Measurements from ENCODE around the gene CDHR3.
"Not testable (repeated sequence)": the region's sequence is repeated elsewhere in the genome, so short reads cannot be mapped to it uniquely, and the experiment has no call there.

Gene CDHR3, protein sequence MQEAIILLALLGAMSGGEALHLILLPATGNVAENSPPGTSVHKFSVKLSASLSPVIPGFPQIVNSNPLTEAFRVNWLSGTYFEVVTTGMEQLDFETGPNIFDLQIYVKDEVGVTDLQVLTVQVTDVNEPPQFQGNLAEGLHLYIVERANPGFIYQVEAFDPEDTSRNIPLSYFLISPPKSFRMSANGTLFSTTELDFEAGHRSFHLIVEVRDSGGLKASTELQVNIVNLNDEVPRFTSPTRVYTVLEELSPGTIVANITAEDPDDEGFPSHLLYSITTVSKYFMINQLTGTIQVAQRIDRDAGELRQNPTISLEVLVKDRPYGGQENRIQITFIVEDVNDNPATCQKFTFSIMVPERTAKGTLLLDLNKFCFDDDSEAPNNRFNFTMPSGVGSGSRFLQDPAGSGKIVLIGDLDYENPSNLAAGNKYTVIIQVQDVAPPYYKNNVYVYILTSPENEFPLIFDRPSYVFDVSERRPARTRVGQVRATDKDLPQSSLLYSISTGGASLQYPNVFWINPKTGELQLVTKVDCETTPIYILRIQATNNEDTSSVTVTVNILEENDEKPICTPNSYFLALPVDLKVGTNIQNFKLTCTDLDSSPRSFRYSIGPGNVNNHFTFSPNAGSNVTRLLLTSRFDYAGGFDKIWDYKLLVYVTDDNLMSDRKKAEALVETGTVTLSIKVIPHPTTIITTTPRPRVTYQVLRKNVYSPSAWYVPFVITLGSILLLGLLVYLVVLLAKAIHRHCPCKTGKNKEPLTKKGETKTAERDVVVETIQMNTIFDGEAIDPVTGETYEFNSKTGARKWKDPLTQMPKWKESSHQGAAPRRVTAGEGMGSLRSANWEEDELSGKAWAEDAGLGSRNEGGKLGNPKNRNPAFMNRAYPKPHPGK

DNA sequence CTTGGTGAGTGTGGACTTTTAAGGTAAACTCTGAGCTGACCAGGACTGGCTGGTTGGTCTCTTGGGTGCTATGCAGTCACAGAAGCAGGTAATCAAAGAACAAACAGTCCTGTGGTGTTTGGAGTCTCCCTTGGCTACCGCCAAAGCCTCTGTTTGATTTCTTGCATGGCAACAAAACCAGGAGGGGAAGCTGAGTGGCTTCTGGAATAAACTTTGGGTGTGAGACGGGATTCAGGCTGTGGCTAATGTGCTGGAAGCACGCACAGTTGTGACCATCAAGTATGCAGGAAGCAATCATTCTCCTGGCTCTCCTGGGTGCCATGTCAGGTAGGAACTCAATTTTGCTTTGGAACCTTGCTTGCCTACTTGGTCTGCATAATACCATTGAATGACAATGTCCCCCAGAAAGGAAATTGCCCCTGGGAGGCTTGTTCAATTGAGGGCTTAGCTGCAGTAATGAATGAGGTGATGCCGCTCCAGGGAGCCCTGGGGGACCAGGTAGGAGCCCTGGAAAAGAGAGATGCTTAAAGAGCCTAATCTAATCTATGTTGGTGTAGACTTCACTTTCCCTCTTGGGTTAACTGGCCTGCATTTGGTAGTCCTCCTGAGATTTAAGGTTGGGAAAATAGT lies at the start of gene CDHR3:
TSS of gene CDHR3 (plus strand) at position 227 of the 630 bp plus-strand sequence. CDS start at position 282, 55 bp downstream.
- peak; percentile 89 for DNase-seq

DNA sequence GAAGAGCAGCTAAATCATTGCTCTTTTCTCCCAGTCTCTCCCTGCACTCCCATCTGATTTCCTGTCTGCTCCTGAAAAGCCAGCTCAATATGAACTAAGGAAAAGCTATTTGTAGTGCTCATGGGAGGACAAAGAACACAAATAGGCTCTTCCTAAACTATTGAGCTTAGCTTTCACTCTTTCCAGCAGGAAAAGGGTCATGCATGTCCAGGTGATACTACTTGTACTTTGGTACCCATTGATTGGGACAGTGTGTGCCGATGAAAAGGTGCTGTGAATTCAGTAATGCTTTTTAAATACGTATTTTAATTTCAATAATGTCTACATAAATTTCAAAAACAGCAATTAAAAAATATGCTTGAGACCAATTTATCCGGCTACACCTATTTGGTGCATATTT lies 49.1 kb upstream of the CDHR3 start:
- DNase-seq: no peak

DNA sequence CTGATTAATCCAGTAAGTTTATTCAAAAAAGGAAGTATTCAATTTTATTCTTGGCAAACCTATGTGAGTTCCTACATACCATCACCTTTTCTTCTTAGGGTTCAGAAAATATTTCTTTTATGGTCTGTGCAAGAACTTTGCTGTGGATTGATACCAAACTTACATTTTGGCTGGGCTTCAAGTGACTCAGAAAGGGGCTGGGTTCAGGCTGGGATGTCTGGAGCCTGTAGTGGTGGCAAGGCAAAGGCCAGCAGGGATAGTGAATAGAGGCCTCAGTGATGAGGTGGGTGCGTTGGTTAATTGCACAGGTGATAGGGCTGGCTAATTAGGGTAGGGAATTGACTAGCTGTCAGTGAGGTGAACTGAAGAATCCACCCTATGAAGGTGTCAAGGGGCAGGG lies 46.5 kb upstream of the CDHR3 start:
- no peak for DNase-seq

DNA sequence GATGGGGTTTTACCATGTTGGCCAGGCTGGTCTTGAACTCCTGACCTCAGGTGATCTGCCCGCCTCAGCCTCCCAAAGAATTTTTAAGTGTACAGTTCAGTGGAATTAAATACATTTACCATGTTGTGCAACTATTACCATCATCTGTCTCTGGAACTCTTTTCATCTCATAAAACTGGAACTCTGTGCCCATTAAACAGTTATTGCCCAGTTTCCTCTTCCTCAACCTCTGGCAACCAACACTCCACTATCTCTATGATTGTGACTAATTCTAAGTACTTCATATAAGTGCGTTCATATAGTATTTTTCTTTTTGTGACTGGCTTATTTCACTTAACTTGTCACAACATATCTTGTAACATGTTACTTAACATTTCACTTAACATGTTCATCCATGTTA lies 45.4 kb upstream of the CDHR3 start:
- DNase-seq: no peak

DNA sequence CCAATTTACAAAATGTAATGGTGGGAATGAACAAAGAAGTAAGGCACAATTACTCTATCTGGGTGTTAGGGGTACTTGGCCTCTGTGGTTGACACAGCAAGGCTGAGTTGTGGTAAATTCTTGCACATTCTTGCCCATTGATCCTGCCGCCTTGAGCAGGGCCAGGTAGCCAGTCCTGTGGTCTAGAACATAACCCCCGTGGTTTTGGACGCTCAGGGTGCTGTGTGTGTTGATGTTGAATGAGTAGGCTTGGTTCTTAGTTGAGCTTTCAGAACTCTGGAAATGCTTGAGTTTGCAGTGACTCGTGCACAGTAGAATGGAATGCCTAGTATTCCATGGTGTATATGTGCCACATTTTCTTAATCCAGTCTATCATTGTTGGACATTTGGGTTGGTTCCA lies 42.3 kb upstream of the CDHR3 start:
- no peak for DNase-seq

DNA sequence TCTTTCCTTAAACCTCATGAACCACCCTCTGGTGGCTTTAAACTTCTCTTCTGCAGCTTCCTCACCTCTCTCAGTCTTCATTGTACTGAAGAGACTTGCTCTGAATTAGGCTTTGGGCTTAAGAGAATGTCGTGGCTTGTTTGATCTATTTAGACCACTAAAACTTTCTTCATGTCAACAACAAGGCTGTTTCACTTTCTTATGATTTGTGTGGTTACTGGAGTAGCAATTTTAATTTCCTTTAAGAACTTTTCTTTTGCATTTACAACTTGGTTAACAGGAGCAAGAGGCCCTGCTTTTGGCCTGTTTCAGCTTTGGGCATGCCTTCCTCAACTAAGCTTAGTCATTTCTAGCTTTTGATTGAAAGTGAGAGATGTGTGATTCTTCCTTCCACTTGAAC lies 38.1 kb upstream of the CDHR3 start:
- DNase-seq: no peak

DNA sequence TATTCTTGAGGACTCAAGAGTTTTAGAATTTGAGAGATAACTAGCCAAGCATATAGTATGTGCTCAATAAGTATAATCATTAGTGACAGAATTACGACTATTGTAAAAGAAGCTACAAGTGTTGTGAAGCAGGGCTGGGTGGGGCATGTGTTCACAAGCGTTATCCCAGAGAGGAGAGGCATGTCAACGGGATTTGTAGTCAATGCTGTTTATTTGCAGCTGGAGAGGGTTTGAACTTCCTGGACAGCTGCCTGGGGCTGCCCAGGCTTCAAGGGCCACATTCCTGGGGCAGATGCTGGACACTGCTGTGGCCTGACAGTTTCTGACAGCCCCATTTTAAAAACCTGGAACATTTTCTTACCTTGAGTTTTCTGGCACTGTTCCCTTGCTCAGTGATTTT lies 36.9 kb upstream of the CDHR3 start:
- DNase-seq: peak; percentile 10

DNA sequence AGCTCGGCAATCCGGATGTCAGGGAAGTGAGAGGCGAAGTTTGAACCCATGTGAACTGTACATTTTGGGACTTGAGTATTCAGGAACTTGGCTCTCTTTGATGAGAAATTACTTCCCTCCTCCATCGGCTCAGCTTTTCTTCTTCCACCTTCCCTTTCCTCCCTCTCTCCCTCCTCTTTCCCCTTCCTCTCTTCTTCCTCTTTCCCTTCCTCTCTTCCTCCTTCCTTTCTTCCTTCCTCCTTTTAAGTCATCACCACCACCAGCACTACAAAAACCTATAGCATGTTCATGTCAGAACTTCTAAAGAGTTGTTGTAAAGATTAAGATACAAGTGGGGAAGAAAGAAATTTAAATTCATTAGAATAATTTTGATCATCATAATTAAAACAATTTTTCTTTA lies 31.9 kb upstream of the CDHR3 start:
- DNase-seq: no peak

DNA sequence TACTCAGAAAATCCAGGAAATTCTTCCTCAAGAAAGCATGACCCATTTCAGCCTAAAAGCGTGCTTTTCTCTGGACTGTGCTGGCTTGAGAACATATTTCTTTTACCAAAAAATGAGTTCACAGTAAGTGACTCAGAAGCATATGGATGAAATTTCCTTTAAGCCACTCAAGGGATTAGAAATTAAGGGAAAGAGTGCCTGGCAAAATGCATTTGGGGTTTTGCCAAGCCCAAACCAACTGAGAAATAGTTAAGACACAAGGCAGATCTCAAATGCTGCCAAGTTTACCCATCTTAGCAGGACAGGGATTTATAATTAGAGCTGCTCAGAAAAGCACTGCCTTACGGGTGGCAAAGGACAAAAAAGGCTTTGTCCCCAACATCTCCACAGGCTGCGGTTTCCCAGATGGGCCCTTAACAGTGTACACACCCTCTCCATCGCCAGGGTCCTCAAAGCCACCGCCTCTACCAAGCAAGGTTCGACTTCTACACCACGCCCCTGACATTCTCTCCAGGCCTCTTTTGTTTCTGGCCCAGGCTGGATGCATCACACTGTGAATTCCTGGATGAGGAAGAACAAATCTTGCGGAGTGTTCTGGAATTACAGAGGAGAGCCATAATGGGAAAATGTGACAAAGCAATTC lies 30.1 kb upstream of the CDHR3 start:
- DNase-seq: no peak

DNA sequence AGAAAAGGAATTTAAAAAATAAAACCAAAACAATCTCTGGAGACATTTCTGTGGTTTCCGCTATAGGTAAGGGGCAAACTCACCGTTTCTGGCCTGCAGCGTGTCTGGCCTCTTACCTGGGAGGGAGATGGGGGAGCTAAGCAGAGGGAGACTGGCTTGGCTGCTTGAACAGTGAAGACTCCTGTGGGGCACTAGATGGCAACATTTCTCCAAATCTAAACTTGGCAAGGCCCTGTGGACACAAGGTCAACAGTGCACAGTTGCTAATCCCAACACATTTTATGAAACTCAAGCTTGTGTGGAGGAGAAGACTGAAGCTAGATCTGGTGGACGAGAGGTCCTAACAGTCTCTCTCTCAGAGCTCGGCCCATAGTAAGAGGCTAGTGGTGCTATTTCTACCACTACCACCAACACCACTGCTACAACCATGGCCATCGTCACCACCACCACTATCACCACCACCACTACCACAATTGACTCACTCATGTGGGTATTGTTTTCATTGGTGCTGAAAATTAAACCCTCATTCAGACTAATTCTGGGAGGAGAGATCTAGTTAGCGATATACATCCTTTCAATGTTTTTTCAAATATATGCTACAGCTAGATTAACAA lies 28.4 kb upstream of the CDHR3 start:
- peak; percentile 98 for DNase-seq

DNA sequence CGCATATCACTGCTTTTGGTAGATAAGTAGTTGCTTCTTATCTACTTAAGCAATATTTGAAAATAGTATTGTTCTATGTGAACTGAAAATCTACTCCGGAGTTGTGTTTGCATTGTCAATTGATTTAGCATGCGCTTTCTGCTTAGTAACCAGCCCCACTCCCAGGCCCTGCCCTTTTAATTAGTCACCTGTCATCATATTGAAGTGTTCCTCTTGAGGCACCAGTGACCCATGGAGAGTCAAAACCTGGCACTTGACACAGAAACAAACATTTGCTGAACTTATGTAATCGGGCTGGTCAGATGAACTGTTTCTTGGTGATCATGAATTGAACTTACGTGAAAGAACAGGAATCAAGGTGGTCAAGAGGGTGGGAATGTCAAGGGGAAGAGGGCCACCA lies 27.8 kb upstream of the CDHR3 start:
- DNase-seq: peak; percentile 99

DNA sequence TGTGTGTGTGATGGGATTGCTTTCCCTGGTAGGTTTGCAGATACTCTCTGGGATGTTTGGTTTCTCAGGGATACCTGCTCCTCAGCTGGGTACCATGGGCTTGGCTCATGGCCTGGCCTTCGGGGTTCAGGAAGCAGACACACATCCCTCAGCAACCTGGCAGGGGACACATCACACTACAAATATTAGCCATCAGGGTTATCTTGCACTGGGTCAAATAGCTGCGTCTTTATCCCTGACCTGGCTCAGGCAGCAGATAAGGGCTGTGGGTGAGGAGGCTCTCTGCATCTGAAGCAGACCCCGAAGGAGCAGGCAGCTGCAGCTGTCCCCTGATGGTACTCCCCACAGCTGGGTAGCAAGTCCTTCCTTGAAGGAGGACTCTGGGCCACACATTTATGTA lies 25.7 kb upstream of the CDHR3 start:
- peak; percentile 28 for DNase-seq

DNA sequence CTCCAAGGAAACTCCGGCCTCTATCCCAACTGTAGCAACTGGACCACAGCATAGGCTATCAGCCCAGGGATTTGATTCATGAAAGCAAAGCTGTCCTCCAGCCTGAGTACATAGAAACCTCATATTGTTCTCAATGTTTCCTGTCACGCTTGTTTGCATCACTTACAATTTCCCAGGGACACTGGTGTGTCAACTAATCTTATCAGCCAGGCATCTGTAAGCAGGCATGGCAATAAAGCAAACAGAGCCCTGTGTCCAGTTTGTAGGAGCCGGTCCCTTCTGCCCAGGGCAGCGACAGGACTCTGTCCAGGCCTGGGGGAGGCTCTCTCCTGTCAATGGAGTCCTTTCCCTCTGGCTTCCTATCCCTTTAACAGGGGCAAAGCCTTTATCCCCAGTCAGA lies 23.0 kb upstream of the CDHR3 start:
- peak; percentile 99 for DNase-seq

DNA sequence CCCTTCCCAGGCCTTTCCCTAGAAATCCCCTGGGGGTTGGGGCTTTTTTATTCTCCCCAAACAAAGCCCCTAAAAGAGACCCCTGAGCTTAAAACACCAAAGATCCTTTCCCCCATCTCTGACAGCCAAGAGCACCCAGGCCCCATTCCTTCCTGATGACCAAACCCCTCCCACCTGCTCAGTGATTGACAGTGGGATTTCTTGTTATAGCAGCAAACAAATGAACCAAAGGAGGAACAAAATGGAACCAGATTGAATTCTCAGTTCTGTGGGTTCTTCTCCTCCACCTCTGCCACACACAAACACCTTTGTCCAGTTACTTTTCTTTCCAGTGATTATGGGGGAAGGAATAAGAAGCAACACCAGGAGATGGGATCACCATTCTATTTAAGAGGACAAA lies 21.5 kb upstream of the CDHR3 start:
- DNase-seq: peak; percentile 34

DNA sequence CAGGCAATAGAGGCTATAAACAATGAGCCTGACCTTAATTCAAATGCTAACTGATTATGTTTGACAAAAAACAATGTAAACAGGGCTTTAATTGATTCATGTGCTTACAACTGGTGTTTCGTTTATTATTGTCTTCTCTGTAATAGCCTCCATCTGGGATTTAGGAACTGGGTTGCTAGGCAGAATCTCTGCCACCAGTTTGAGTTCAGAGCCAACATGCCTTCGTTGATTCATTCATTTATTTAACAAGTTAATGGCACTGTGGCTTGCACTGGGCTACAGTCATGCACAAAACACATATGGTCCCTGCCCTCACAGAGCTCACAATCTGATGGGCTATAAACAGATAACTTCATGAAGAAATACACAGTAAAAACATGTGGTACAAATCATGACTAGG lies 19.6 kb upstream of the CDHR3 start:
- DNase-seq: no peak

DNA sequence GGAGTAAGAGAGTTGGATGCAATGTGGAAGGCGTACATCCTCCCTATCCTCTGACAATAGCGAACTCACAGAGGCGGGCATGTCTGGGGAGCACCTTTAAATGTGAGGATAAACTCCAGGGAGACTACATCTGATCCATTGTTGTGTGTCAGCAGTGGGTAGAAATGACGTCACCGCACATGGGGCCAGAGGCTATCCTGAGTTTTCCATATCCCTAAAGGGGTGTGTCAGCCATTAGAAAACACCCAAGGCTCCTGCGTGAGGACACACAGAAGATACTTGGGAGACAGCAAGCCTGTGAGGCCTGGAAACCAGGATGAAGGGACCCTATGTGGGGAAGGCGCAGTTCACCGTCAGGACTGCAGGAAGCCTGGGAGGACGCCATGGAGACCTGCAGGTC lies 17.2 kb upstream of the CDHR3 start:
- no peak for DNase-seq

DNA sequence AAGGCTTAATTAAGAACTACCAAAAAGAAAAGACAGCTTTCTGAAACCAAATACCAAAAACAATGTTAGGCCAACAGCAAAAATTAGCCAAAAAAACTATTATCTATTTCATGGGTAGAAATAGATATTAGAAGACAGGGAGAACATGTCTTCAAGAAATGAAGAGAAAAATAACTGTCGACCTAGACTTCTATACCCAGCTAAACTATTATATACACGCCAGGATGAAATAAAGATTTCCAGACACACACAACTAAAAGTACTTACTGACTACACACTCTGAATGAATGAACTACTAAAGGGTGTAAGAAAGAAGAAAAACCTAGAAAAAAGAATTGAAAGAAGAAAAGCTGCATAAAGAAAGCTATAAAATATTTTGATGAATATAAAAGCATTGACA lies 11.5 kb upstream of the CDHR3 start:
- no peak for DNase-seq

DNA sequence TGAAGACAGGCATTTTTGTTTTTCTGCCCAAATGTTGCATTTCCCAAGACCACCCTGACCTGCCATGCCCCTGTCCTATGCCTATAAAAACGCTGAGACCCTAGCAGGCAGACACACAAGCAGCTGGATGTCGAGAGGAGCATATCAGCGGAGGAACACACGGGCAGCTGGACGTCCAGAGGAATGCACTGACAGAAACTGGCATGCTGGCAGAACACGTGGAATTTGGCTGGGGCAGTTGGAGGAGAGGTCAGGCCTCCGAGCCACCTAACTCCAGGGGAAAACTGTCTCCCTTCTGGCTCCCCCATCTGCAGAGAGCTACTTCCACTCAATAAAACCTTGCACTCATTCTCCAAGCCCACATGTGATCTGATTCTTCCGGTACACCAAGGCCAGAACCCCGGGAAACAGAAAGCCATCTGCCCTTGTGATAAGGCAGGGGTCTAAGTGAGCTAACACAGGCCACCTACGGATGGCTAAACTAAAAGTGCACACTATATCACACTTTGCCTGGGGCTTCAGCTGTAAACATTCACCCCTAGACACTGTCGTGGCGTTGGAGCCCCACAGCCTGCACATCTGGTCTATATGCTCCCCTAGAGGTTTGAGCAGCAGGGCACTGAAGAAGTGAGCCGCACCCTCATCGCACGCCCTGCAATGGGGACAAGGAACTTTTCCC lies 10.0 kb upstream of the CDHR3 start:
- DNase-seq: no peak

DNA sequence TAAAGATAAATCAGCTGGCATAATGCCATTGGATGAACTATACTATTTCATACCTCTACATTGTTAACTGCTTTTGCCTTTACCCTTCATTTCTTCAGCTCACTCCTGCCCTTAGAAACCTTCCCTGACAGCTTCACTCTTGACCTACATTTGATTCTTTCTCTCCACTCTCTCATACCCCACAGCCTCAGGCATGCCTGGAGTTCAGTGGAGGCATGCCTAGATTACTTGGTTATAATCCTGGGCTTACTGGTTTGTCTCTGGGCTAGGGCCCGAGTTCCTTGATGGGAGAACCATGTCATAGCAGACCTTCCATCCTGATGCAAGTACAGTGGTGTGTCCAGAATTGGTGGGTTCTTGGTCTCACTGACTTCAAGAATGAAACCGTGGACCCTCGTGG lies 8.4 kb upstream of the CDHR3 start:
- DNase-seq: no peak

DNA sequence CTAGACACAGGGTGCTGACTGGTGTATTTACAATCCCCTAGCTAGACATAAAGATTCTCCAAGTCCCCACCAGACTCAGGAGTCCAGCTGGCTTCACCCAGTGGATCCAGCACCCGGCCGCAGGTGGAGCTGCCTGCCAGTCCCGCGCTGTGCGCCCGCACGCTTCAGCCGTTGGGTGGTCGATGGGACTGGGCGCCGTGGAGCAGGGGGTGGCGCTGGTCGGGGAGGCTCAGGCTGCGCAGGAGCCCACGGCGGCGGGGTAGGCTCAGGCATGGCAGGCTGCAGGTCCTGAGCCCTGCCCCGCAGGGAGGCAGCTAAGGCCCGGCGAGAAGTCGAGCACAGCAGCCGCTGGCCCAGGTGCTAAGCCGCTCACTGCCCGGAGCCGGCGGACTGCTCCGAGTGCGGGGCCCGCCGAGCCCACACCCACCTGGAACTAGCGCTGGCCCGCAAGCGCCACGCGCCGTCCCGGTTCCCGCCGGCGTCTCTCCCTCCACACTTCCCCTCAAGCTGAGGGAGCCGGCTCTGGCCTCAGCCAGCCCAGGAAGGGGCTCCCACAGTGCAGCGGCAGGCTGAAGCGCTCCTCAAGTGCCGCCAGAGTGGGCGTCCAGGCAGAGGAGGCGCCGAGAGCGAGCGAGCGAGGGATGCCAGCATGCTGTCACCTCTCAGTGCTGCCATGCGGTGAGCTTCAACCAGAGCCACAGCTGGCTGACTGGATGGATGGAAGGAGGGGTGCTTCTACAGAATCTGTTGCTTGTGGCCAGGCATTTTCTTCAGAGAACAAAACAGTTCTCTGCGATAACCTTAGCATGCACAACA lies 7.2 kb upstream of the CDHR3 start:
- not testable (repeated sequence) for DNase-seq

DNA sequence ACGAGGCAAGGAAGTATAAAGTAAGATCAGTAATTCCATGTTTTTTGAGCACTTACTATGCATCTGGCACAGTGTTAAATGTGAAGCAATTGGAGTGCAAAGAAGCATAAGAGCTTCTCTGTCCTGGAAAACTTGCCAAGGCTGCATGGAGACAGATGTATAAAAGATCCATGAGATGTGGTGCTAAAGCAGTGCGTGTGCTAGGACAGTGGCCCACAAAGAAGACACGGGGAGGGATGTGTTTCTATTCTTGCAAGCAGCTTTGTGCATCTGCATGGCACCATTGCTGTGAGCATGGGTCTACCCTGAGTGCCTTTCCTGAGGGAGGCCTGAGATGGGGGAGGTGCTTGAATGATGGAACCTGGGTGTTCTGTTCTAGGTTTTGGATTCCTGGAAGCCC lies 5.1 kb upstream of the CDHR3 start:
- DNase-seq: no peak

Data from DMS53 (cell line).